Esophagus squamous epithelium (tissue), 4 donors: Measurements from ENCODE around the gene SLC35A3.

Experiments
- CTCF ChIP-seq, 6 experiments: fragments of 450-650 bp in 4 of 6; fragments of 200-600 bp in 2 of 6; sonication (generic) in 2 of 6; IDR thresholded peaks; one replicate each; pipeline ENCODE4 v1.5.1; 2016 to 2019; ENCODE audit warnings: antibody characterized with exemption in 6 of 6, mild to moderate bottlenecking in 4 of 6, moderate library complexity in 4 of 6
- POLR2A ChIP-seq, 4 donors: fragments of 450-650 bp; IDR thresholded peaks; one replicate each; pipeline ENCODE4 v1.6.1; 2017; ENCODE audit warnings: antibody characterized with exemption in 4 of 4, mild to moderate bottlenecking in 4 of 4, moderate library complexity in 3 of 4

GRCh38 chr1:99936071-99936470 lies 33.7 kb upstream of the SLC35A3 start:
- no peak for TF ChIP-seq CTCF (IDR thresholded peaks at IDR 0.05)
- TF ChIP-seq POLR2A (IDR thresholded peaks at IDR 0.05): no peak
